Measurements from ENCODE around the gene CCNG2.
"Not testable (repeated sequence)": the region's sequence is repeated elsewhere in the genome, so short reads cannot be mapped to it uniquely, and the experiment has no call there.

The CCNG2 gene

DNA sequence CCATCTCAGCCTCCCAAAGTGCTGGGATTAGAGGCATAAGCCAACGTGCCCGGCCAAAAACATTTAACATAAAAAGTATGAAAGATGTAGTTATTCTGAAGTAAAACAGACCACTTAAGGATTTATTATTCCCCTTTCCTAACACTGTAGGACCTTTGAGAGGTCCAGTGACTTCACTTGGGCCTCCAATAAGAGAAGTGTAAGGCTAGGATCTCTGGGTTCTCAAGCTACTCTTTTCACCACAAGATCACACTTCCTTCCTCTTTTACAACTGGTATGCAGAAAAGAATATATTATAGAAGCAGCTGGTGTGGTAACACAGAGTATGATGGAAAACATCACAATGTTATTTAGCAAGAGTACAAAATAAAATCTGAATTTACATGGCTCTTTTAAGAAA lies 30.2 kb upstream of the CCNG2 start:
- H3K9ac ChIP-seq (ENCODE audit: low read depth, low read length): no peak overlapping the region
- peaks cover 7% of the 10 kb centered on the region; the same call in 1 of the 2 replicates for H3K4me1 ChIP-seq (ENCODE audit: insufficient read depth, low read length)
- no peaks in the 10 kb centered on the region; the same call in 1 of the 2 replicates for H3K9me3 ChIP-seq (ENCODE audit: insufficient read depth, low read depth, low read length)
- no peak overlapping the region for H3K4me3 ChIP-seq (ENCODE audit: low read length)
- no peaks in the 10 kb centered on the region for H3K36me3 ChIP-seq (ENCODE audit: insufficient read depth, low read length)
- no peak overlapping the region for H3K27ac ChIP-seq (ENCODE audit: low read depth, low read length)
- no peaks in the 10 kb centered on the region for H3K27me3 ChIP-seq (ENCODE audit: insufficient read depth, low read length)
- no CpG with 5 or more reads among the region's 2 CpGs for WGBS

DNA sequence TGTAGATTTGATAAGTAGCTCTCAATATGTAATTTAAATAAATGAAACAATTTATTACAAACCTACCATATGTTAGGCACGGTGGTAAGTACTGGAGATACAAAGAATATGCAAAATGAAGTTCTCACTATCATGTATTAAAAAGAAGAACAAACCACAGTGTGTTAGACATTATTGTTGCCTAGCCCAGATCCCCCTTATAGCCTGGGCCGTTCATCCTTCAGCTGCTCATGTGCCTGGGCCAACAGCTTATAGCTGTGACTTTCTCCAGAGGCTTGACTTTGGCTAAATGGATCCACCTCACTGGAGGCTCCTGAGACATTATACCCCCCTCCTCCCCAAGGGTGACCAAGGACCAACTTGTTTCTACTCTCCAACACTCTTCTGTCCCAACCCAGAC lies 29.8 kb upstream of the CCNG2 start:
- no peaks in the 10 kb centered on the region for H3K36me3 ChIP-seq (ENCODE audit: insufficient read depth, low read length)
- H3K4me3 ChIP-seq (ENCODE audit: low read length): no peak overlapping the region
- H3K4me1 ChIP-seq (ENCODE audit: insufficient read depth, low read length): peaks cover 9% of the 10 kb centered on the region; the same call in 1 of the 2 replicates
- H3K27me3 ChIP-seq (ENCODE audit: insufficient read depth, low read length): no peaks in the 10 kb centered on the region
- WGBS: 96% methylated on average over 1 of the region's 2 CpGs
- H3K9ac ChIP-seq (ENCODE audit: low read depth, low read length): no peak overlapping the region
- no peak overlapping the region for H3K27ac ChIP-seq (ENCODE audit: low read depth, low read length)
- no peaks in the 10 kb centered on the region; the same call in 1 of the 2 replicates for H3K9me3 ChIP-seq (ENCODE audit: insufficient read depth, low read depth, low read length)

DNA sequence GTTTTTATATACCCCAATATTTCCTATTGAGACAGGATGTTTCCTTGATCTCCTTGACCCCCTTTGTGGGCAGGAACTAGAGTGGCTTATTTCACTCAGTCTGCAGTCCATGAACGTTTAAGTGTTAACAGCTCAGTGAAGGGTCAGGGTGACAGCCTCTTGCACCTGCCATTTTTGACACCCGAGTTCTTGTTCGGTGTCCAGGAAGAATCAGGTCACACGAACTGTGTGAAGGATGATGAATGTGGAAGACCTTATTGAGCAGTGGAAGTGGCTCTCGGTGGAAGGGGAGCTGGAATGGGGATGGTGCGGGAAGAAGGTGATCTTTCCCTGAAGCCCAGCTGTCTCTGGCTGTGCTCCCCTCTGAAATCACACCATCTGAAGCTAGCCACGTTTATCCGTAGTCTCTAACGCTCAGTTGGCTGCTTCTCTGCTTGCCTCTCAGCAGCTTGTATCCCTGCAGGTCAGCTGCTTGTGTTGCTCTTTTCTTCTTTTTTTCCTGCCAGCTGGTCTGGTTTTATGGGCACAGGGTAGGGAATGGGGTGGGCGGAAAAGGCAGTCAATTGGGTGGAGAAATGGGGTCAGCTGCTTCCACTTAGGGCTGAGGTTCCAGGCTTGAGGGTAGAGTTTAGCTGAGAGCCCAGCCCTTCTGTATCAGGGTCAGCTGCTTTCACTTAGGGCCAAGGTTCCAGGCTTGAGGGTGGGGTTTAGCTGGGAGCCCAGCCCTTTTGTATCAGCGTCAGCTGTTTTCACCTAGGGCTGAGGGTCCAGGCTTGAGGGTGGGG lies 29.0 kb upstream of the CCNG2 start:
- Histone ChIP-seq H3K4me1 (ENCODE audit: insufficient read depth, low read length) (peaks cover 14% of the 10 kb centered on the region; the same call in 1 of the 2 replicates), H3K27me3 (ENCODE audit: insufficient read depth, low read length) (no peaks in the 10 kb centered on the region), H3K4me3 (ENCODE audit: low read length) (no peak overlapping the region), H3K27ac (ENCODE audit: low read depth, low read length) (no peak overlapping the region), H3K9ac (ENCODE audit: low read depth, low read length) (no peak overlapping the region), H3K36me3 (ENCODE audit: insufficient read depth, low read length) (no peaks in the 10 kb centered on the region), H3K9me3 (ENCODE audit: insufficient read depth, low read depth, low read length) (no peaks in the 10 kb centered on the region; the same call in 1 of the 2 replicates)
- 67% methylated on average over 11 of the region's 11 CpGs for WGBS

DNA sequence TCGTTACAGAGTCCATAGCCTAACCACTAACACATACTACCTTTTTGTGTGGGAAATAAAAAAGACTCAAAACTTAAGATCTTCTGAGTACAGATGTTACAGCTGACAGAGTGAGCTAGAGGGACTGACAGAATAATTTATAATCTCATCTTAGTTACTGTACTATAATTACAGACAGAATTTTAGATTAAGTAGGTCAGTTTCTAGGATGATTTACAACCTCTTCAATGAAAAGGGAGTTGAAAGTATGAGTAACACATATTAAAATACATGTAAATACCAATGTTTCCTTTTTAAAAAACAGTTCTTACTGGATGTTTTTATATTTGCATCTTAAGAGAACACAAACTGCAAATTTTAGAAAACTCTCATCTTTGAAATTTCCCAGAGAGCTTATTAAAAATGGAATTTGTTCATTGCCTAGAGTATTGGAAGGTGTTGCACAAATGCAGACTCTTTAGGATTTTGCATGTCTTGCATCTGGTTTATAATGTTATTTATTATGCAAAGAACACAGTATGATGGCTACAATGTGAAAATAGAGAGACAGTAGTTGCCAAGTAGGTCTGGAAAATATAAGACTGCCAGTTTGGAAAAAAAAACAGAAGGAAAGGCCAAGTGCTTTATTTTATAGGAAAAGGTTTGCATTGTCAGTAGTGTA lies 24.2 kb upstream of the CCNG2 start:
- Histone ChIP-seq H3K36me3 (ENCODE audit: insufficient read depth, low read length) (no peaks in the 10 kb centered on the region), H3K27ac (ENCODE audit: low read depth, low read length) (no peak overlapping the region), H3K4me1 (ENCODE audit: insufficient read depth, low read length) (peaks cover 7% of the 10 kb centered on the region; the same call in 1 of the 2 replicates), H3K27me3 (ENCODE audit: insufficient read depth, low read length) (no peaks in the 10 kb centered on the region), H3K9ac (ENCODE audit: low read depth, low read length) (no peak overlapping the region), H3K4me3 (ENCODE audit: low read length) (no peak overlapping the region), H3K9me3 (ENCODE audit: insufficient read depth, low read depth, low read length) (no peaks in the 10 kb centered on the region; the same call in 1 of the 2 replicates)
- WGBS: no CpG with 5 or more reads among the region's 1 CpG

DNA sequence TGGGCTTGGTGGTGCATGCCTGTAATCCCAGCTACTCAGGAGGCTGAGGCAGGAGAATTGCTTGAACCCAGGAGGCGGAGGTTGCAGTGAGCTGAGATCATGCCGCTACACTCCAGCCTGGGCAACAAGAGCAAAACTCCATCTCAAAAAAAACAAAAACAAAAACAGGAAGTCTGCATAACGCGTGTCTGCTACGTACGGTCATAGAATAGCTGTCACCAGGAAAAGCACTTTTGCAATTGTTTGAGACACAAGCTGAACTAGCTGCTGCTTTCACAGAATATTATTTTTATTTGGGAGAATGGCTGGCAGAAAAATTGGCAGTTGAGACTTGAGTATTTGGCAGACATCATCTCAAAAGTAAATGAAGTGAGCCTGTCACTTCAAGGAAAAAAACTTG lies 19.6 kb upstream of the CCNG2 start:
- not testable (repeated sequence) for H3K4me1 ChIP-seq (ENCODE audit: insufficient read depth, low read length); H3K9ac ChIP-seq (ENCODE audit: low read depth, low read length); H3K4me3 ChIP-seq (ENCODE audit: low read length); H3K27ac ChIP-seq (ENCODE audit: low read depth, low read length); H3K27me3 ChIP-seq (ENCODE audit: insufficient read depth, low read length); H3K36me3 ChIP-seq (ENCODE audit: insufficient read depth, low read length); H3K9me3 ChIP-seq (ENCODE audit: insufficient read depth, low read depth, low read length)
- WGBS: 86% methylated on average over 6 of the region's 6 CpGs

DNA sequence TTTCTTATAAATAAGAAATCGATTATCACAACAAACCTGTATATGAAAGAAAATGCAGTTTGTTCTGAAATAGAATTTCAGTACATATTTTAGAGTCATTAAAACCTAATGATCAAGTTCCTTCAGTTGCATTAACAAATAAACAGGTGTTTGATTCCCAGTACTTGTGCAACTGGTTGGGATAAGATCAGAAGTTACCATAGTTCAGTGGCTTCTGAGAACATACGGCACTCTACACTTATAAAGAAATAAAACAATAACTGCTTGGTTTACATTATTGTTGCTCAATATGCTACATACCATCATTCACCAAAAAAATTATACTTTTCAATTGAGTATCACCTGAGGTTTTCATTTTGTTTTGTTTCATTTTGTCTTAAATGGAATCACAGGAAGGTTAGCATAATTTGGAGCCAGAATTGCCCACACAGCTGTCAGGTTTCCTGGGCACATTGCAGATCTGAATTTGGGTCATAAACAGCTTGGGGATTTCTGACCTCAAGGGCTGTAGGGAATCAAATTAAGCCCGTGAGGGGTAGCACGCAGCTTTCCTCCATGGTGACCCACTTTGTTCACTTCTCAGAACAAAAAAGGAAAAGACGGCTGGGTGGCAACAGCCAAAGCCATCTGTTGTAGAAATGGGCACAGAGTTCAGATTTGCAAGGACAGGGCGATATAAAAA lies 14.9 kb upstream of the CCNG2 start:
- Histone ChIP-seq H3K9ac (ENCODE audit: low read depth, low read length) (no peak overlapping the region), H3K9me3 (ENCODE audit: insufficient read depth, low read depth, low read length) (no peaks in the 10 kb centered on the region), H3K27ac (ENCODE audit: low read depth, low read length) (no peak overlapping the region), H3K36me3 (ENCODE audit: insufficient read depth, low read length) (no peaks in the 10 kb centered on the region), H3K4me3 (ENCODE audit: low read length) (no peak overlapping the region), H3K27me3 (ENCODE audit: insufficient read depth, low read length) (no peaks in the 10 kb centered on the region), H3K4me1 (ENCODE audit: insufficient read depth, low read length) (peaks cover 11% of the 10 kb centered on the region)
- 91% methylated on average over 5 of the region's 6 CpGs for WGBS

DNA sequence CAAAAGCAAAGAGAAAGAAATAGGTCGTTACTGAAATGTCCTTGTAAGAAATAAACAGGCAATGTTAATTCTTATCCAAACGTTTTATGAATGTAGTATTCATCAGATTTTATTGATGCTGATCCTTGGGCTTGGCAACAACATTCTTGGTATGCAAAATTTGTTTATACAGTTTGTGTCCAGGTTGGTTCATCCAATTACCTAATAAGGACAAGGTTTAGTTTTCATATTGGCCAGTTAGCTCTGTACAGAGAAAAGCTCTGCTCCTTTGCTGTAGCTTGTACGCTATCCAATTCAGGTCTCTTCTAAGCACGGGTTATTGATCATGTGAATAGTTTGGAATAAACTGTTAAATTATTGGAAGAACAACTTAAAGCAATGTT lies 14.4 kb upstream of the CCNG2 start:
- no peak overlapping the region for H3K4me3 ChIP-seq (ENCODE audit: low read length)
- WGBS: 93% methylated on average over 4 of the region's 4 CpGs
- H3K9ac ChIP-seq (ENCODE audit: low read depth, low read length): no peak overlapping the region
- no peaks in the 10 kb centered on the region for H3K27me3 ChIP-seq (ENCODE audit: insufficient read depth, low read length)
- no peaks in the 10 kb centered on the region for H3K9me3 ChIP-seq (ENCODE audit: insufficient read depth, low read depth, low read length)
- no peaks in the 10 kb centered on the region for H3K36me3 ChIP-seq (ENCODE audit: insufficient read depth, low read length)
- H3K27ac ChIP-seq (ENCODE audit: low read depth, low read length): no peak overlapping the region
- H3K4me1 ChIP-seq (ENCODE audit: insufficient read depth, low read length): peaks cover 11% of the 10 kb centered on the region

DNA sequence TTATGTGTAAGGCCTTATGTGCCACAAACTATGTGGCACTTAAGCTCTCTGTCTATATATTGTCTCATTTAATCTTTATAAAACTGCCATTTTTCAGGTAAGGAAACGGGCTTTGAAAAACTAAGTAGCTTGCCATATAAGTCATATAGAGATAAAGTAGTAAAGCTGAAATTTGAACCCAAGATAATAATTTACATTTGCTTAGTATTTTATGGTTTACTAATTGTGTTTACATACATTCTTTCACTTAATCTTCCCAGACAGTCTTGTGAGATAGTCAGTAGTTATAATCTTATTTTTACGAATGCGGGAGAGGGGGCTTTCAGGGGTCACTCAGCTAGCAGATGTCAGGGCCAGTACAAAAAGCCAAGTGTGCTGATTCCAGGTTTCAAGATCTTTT lies 13.9 kb upstream of the CCNG2 start:
- H3K4me3 ChIP-seq (ENCODE audit: low read length): no peak overlapping the region
- no peak overlapping the region for H3K27ac ChIP-seq (ENCODE audit: low read depth, low read length)
- 99% methylated on average over 2 of the region's 3 CpGs for WGBS
- H3K9ac ChIP-seq (ENCODE audit: low read depth, low read length): no peak overlapping the region
- no peaks in the 10 kb centered on the region for H3K9me3 ChIP-seq (ENCODE audit: insufficient read depth, low read depth, low read length)
- no peaks in the 10 kb centered on the region for H3K27me3 ChIP-seq (ENCODE audit: insufficient read depth, low read length)
- H3K4me1 ChIP-seq (ENCODE audit: insufficient read depth, low read length): peaks cover 11% of the 10 kb centered on the region
- H3K36me3 ChIP-seq (ENCODE audit: insufficient read depth, low read length): no peaks in the 10 kb centered on the region

DNA sequence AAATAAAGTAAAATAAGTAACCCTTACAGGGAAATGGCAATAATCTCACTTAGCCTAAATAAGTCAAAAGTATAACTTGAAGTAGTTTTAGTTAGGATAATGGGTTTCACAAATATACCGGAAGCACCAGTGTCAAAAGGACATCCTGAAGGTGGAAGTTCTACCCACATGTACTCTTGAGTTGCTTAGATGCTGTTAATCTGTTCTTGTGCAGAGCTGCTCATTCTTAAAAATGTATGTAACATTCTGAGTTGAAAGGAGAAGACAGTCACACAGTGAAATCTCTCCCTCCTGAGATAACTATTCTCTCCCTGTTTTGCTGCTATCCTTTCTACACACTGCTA lies 11.2 kb upstream of the CCNG2 start:
- Histone ChIP-seq H3K4me3 (ENCODE audit: low read length) (no peak overlapping the region), H3K4me1 (ENCODE audit: insufficient read depth, low read length) (peaks cover 11% of the 10 kb centered on the region), H3K27ac (ENCODE audit: low read depth, low read length) (no peak overlapping the region), H3K36me3 (ENCODE audit: insufficient read depth, low read length) (no peaks in the 10 kb centered on the region), H3K9ac (ENCODE audit: low read depth, low read length) (no peak overlapping the region), H3K27me3 (ENCODE audit: insufficient read depth, low read length) (no peaks in the 10 kb centered on the region), H3K9me3 (ENCODE audit: insufficient read depth, low read depth, low read length) (no peaks in the 10 kb centered on the region)
- 96% methylated on average over 1 of the region's 1 CpG for WGBS

DNA sequence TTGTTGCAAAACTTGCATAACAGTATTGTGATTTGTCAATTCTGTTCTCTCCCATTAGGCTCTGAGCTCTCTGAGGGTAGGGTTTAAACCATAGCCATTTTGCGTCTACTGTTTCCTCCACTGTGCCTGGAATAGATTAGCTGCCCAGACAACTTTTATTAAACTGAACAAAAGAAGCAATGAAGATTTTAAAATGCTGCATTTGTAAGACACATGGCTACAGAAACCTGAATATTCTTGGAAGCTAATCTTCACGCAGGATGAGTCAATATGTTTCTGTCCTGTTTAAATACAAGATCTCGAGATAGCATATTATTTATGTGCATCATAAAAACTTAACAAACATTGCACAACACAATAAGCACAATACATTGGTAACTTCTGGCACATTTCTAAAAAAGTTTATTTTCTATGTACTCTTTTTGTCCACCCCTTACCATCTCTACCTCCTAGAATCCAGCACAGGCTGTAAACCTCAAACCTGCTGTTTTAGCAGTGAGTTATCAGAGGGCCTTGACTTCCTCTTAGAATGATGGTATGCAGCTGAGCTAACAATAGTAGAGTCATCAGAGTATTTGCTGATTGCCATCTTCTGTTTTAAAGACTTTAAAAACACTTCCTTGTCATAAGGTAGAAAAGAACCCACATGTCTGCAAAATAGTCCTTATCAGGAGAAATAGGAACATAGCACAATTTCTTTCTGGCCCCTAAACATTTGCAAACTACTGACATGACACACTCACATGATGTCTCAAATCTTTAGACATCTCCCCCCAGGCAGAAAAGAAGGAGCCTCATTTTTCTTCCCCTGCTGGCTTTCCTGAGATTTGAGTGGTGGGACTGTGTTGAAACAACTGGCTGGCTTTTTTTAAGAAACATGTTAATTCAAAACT lies 10.6 kb upstream of the CCNG2 start:
- Histone ChIP-seq H3K4me1 (ENCODE audit: insufficient read depth, low read length) (peaks cover 11% of the 10 kb centered on the region), H3K36me3 (ENCODE audit: insufficient read depth, low read length) (no peaks in the 10 kb centered on the region), H3K9ac (ENCODE audit: low read depth, low read length) (no peak overlapping the region), H3K27ac (ENCODE audit: low read depth, low read length) (no peak overlapping the region), H3K9me3 (ENCODE audit: insufficient read depth, low read depth, low read length) (no peaks in the 10 kb centered on the region), H3K27me3 (ENCODE audit: insufficient read depth, low read length) (no peaks in the 10 kb centered on the region), H3K4me3 (ENCODE audit: low read length) (no peak overlapping the region)
- WGBS: 90% methylated on average over 3 of the region's 3 CpGs

Data from HUES64 (cell line).